Kidney glomerular epithelial cell (primary cell): ENCODE data around the gene RRAGC.
A peak's percentile ranks its signal among the peaks of the same experiment; 100 is the strongest.

Source experiments
- DNase-seq: peaks from one replicate; lab custom pipeline; 2025; lab: John Stamatoyannopoulos, UW

The RRAGC gene, protein sequence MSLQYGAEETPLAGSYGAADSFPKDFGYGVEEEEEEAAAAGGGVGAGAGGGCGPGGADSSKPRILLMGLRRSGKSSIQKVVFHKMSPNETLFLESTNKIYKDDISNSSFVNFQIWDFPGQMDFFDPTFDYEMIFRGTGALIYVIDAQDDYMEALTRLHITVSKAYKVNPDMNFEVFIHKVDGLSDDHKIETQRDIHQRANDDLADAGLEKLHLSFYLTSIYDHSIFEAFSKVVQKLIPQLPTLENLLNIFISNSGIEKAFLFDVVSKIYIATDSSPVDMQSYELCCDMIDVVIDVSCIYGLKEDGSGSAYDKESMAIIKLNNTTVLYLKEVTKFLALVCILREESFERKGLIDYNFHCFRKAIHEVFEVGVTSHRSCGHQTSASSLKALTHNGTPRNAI

GRCh38 chr1:38859561-38860453 lies at the start of gene RRAGC:
RRAGC (minus strand) TSS chr1:38859772; CDS start chr1:38859646, 126 bp downstream.
- DNase-seq, result peak; percentile 94

DNA sequence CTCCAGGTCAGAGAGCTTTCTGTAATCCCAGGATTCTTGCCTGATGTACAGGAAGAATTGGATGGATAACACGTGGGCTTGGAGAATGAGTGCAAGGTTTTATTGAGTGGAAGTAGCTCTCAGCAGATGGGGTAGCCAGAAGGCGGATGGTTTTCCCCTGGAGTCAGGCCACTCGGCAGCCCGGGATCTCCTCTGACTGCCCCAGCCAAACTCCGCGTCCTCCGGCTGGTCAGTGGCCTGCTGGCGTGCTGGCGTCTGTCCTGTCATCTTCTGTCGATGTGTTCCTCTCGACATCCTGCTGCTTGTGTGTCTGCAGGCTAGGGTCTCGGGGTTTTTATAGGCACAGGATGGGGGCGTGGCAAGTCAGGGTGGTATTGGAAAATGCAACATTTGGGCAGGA lies 49.2 kb upstream of the RRAGC start:
- DNase-seq, result no peak

DNA sequence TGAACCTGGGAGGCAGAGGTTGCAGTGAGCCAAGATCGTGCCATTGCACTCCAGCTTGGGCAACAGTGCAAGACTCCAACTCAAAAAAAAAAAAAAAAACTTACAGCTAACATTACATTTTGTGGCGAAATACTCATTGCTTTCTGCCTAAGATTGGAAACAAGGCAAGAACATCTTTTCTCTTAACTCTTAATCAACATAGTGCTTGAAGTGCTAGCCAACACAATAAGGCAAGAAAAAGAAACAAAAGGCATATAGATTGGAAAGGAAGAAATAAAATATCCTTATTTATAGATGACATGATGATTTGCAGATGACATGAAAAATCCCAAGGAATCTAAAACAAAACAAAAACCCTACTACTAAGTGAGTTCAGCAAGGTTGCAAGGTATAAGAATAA lies 46.4 kb upstream of the RRAGC start:
- DNase-seq, result no peak

GRCh38 chr1:38899560-38899959 lies 40.0 kb upstream of the RRAGC start:
- no peak for DNase-seq

DNA sequence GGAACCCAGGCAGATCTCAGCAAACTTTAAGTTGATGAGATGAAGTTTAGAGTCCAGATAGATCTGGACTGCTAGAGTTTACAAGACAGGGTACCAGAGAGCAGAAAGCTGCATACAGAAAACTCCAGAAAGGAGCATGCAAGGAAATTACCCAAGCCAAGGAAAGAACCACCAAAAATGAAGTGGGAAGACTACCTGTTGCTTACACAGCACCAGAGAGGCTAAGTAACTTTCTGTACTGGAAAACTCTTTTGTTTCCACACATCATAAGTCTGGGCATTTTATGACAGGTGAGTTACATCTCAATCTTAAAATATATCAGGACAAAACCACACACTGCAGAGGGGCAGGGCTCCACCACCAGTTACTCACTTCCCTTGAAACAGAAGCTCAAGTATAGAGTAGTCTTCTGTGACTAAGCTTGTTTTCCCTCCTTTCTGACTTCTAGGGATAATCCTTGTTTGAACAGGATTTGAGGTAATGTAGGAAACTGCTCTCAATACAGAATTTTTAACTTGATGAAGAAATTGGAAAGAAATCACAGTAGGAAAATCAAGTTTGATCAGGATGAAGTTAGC lies 39.2 kb upstream of the RRAGC start:
- no peak for DNase-seq

DNA sequence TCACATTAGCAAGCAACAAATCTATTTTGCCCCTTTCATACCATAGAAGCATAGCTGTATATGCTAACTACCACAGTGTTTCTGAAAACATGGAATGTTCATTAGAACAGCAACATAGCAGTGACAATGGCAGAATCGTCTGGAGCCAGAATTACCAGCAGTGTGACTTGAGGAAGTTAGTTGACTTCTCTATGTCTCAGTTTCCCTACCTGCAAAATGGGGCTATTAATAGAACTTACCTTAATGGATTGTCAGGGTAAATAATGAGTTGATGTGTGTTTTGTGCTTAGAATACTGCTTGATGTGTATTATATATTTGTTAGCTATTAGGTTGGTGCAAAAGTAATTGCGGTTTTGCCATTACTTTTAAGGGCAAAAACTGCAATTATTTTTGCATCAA lies 36.6 kb upstream of the RRAGC start:
- DNase-seq, result no peak

GRCh38 chr1:38892976-38893375 lies 33.4 kb upstream of the RRAGC start:
- no peak for DNase-seq

DNA sequence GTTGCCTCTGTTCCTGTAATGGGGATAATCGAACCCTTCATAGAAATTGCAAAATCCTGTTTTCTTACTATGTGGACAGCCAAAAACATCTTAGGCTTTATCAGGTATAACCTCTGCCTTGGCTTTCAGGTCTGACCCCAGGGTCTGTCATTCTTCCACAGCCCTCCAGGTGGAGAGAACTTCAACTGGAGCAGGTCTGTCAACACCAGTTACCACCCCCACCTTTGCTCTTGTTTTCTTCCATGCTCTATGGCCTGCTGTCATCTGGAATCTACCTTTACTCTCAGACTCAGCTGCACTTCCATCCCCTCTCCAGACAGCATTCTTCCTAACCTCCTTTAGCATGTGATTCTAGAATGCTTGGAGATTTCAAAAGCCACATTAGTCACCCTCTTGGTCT lies 32.2 kb upstream of the RRAGC start:
- DNase-seq, result no peak

GRCh38 chr1:38889589-38889988 lies 30.0 kb upstream of the RRAGC start:
- DNase-seq, result no peak

DNA sequence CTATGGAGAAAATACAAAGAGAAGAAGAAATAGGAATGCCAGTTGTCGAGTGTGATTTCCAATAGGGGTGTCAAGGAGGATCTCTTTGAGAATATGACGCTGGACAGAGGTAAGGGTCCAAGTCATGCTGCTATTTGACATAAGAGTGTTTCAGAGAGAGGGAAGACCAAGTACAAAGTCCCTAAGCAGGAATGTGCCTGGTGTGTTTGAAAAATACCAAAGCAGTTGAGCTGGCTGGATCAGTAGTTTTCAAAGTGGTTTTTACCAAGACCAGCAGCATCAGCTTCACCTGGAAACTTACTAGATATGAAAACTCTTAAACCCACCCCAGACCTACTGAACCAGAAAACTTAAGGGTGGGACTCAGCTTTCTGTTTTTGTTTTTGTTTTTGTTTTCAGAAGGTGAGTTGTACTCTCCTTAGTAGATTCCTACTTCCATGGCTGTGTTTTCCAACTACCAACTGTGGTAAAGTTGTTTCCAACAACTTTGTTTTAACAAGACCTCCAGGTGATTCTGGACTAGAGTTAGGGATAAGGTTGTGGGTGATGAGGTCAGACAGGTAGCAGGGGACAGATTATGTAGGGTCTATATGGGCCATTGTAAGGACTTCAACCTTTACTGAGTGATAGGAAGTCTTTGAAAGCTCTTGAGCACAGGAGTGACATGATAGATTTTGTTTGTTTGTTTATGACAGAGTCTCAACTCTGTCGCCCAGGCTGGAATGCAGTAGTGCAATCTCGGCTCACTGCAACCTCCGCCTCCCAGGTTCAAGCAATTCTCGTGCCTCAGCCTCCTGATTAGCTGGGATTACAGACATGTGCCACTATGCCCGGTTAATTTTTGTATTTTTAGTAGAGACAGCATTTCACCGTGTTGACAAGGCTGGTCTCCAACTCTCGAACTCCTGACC lies 29.1 kb upstream of the RRAGC start:
- DNase-seq, result no peak

DNA sequence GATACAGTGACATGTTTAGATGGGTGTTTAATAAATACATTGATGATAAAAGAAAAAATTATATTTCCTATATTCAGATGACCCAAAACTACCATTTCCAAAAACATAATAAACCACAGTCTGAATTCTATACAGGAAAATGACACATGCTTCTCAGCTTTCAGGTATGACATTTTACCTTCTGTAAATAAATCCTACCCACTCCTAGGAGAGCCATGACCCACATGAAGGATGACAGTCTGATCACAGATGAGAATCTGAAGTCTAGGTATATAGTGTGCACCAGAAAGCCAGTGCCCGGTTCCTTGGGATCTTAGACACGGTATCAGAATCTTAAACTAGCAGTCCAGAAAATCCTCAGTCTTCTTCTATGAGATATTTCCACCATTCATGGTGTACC lies 25.5 kb upstream of the RRAGC start:
- no peak for DNase-seq

DNA sequence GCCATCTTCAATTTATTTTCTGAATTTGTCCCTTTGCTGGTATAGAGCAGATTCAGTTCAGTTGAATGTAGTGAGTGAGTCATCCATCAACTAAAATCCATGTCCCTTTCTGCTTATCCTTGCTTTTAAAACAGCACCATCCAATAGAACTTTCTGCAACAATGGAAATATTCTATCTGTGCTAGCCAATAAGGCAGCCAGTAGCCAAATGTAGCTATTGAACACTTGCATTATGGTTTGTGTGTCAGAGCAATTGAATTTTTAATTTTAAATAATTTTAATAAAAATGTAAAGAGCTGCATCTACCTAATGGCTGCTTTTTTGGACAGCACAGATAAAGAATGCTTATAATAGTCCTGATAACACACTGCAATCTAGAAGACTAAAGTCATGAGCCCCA lies 21.9 kb upstream of the RRAGC start, which contains the start of gene GJA9:
Gene GJA9 (minus strand): TSS at position 101 of the 400 bp plus-strand sequence. CDS start 5,489 bp downstream, outside the sequence.
- DNase-seq, result no peak

- DNase-seq, result no peak
These were observed 16.2 kb upstream of the RRAGC start for GRCh38 chr1:38875811-38876210.

- peak; percentile 96 for DNase-seq
These were observed 13.7 kb upstream of the RRAGC start, which contains the start of gene MYCBP for GRCh38 chr1:38873027-38873969. MYCBP (minus strand) TSS chr1:38873348; CDS start chr1:38873305, 43 bp downstream.

- no peak for DNase-seq
These were observed 12.9 kb upstream of the RRAGC start for GRCh38 chr1:38872401-38873026.

DNA sequence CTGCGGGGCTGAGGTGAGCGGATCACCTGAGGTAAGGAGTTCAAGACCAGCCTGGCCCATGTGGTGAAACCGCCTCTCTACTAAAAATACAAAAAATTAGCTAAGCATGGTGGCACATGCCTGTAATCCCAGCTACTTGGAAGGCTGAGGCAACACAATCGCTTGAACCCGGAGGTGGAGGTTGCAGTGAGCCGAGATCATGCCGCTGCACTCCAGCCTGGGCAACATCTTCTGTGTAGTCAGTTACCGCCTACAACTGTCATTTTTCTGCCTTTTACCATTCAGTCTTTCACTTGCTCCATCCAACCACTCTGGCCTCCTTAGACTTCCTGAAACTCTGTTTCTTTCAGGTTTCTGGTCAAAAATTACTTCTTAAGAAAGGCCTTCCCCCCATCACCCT lies 11.4 kb upstream of the RRAGC start:
- no peak for DNase-seq

DNA sequence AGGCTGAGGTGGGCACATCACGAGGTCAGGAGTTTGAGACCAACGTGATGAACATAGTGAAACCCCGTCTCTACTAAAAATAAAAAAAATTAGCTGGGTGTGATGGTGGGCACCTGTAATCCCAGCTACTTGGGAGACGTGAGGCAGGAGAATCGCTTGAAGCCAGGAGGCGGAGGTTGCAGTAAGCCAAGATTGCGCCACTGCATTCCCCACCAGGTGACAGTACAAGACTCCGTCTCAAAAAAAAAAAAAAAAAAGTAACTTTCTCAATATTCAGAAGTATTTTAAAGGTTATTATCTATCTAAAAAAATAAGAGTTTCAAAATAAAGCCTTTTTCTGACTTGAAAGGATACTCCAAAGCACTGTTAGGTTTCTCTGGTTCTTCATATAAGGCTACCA lies 7.6 kb upstream of the RRAGC start:
- DNase-seq, result no peak

DNA sequence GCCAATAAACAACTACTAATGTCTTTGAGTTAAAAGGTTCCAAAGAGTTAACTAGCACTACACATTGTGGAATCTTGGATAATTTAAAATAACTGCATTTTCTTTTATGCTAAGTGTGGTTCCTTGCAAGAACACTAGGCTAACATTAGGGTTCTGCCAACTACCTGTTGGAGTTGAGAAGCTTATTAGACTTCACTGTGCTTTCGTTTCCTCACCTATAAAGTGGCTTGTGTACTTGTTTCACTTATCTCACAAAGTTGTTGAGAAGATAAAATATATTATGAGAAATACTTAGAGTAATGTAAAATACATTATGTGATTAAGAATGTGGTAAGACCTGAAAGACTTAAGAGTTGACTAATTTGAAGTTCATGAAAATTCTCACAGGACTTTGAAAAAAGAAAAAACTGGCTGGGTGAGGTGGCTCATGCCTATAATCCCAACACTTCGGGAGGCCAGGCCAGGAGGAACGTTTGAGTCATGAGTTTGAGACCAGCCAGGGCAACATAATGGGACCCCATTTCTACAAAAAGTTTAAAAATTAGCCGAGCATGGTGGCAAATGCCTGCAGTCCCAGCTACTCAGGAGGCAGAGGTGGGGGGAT lies 5.6 kb upstream of the RRAGC start:
- no peak for DNase-seq

DNA sequence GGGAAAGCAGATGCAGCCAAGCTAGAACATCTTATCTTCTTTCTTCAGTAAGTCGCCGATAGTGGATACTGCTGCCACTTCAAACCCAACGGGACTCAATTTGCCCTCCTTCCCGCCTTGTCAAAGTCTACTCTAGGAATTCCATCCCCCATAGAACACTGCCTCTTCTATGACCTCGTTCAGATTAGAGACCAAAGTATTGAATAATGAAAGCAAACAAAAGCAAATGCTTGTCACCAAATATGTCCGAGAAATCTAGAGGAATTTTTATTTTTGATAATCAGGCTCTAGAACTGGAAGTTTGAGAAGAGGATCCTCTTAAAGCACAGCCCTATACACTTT lies 853 bp upstream of the RRAGC start:
- no peak for DNase-seq
